Measurements from ENCODE around the gene PDCD4. TPM values are rescaled to one million over a fixed set of nuclear protein-coding genes. Genes with fewer than 3 reads are reported as not detected.

PDCD4 gene
- polyA plus RNA-seq, 4 donors = 208 to 290 (median 237) TPM

Other genes starting within 250 kb of the PDCD4 start
- gene RBM20, start 227.6 kb upstream of the PDCD4 start, polyA plus RNA-seq (ENCODE audit: insufficient read length in 4 of 4) = 1 to 10 TPM; 2.9 to 6.3 (median 4.9) TPM
- gene BBIP1, start 47.3 kb downstream of the PDCD4 start, polyA plus RNA-seq (ENCODE audit: insufficient read length in 4 of 4) = 10 to 100 TPM; 41.2 to 55.6 (median 54.0) TPM
- gene SHOC2, start 47.7 kb downstream of the PDCD4 start, polyA plus RNA-seq (ENCODE audit: insufficient read length in 4 of 4) = 10 to 100 TPM; 37.0 to 44.6 (median 44.4) TPM
- 1 to 10 TPM; 2.4 to 4.5 (median 3.7) TPM for gene ADRA2A, start 205.1 kb downstream of the PDCD4 start, polyA plus RNA-seq (ENCODE audit: insufficient read length in 4 of 4)